ENCODE data around the gene TWF2.

The TWF2 gene

GRCh38 chr3:52221563-52222318 lies 17.2 kb downstream of the TWF2 start:
- DNase-seq: no peak

- no peak for DNase-seq
Measured at GRCh38 chr3:52221141-52221562, 17.8 kb downstream of the TWF2 start.

- peak; percentile 34 for DNase-seq
Measured at GRCh38 chr3:52220380-52221026, 18.5 kb downstream of the TWF2 start.

GRCh38 chr3:52218937-52219650 lies 19.9 kb downstream of the TWF2 start:
- no peak for DNase-seq

- DNase-seq: no peak
Measured at GRCh38 chr3:52218454-52218853, 20.5 kb downstream of the TWF2 start.

- DNase-seq: no peak
Measured at GRCh38 chr3:52218026-52218425, 20.9 kb downstream of the TWF2 start.

- no peak for DNase-seq
Measured at GRCh38 chr3:52217409-52217805, 21.6 kb downstream of the TWF2 start.

GRCh38 chr3:52216585-52217408 lies 22.2 kb downstream of the TWF2 start:
- DNase-seq: no peak

- no peak for DNase-seq
Measured at GRCh38 chr3:52215351-52215750, 23.6 kb downstream of the TWF2 start.

- DNase-seq: no peak
Measured at GRCh38 chr3:52213901-52214300, 25.1 kb downstream of the TWF2 start.

GRCh38 chr3:52213005-52213404 lies 26.0 kb downstream of the TWF2 start:
- no peak for DNase-seq

- DNase-seq: no peak
Measured at GRCh38 chr3:52211268-52211891, 27.6 kb downstream of the TWF2 start.

- no peak for DNase-seq
Measured at GRCh38 chr3:52210550-52211046, 28.4 kb downstream of the TWF2 start.

- no peak for DNase-seq
Measured at GRCh38 chr3:52210037-52210436, 28.9 kb downstream of the TWF2 start.

- no peak for DNase-seq
Measured at GRCh38 chr3:52208556-52208955, 30.4 kb downstream of the TWF2 start.

- no peak for DNase-seq
Measured at GRCh38 chr3:52205727-52206372, 33.1 kb downstream of the TWF2 start.

GRCh38 chr3:52204337-52205073 lies 34.5 kb downstream of the TWF2 start:
- DNase-seq: no peak

- DNase-seq: no peak
Measured at GRCh38 chr3:52203701-52204100, 35.3 kb downstream of the TWF2 start.

GRCh38 chr3:52202384-52203077 lies 36.4 kb downstream of the TWF2 start:
- DNase-seq: no peak

- no peak for DNase-seq
Measured at GRCh38 chr3:52200981-52201679, 37.8 kb downstream of the TWF2 start.

Data from NCI-H1436 (cell line).